ENCODE results near the gene MARCHF10.

DNA sequence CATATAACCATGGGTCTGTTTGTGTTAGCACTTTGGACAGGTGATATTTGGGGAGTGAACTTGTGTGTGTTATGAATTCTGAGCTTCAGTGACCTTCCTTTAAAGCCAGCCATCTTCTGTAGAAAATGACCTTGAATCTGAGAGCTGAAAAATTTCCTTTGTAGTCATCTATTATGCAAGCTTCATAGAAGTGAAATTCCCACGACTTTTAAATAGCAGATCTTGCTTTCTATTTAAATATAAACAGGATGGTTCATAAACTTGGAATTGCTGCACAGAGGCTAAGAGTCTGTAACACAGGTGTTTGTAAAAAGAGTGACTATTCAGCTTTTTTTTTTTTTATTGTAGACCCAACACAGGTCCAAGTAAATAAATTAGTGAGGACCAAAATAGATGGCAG, 85.5 kb downstream of the MARCHF10 start:
- TF ChIP-seq POLR2A (IDR thresholded peaks at IDR 0.05) = no peak
- TF ChIP-seq, protein P1, sequence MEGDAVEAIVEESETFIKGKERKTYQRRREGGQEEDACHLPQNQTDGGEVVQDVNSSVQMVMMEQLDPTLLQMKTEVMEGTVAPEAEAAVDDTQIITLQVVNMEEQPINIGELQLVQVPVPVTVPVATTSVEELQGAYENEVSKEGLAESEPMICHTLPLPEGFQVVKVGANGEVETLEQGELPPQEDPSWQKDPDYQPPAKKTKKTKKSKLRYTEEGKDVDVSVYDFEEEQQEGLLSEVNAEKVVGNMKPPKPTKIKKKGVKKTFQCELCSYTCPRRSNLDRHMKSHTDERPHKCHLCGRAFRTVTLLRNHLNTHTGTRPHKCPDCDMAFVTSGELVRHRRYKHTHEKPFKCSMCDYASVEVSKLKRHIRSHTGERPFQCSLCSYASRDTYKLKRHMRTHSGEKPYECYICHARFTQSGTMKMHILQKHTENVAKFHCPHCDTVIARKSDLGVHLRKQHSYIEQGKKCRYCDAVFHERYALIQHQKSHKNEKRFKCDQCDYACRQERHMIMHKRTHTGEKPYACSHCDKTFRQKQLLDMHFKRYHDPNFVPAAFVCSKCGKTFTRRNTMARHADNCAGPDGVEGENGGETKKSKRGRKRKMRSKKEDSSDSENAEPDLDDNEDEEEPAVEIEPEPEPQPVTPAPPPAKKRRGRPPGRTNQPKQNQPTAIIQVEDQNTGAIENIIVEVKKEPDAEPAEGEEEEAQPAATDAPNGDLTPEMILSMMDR (IDR thresholded peaks at IDR 0.05) = no peak
